SK-N-SH (cell line): ENCODE measurements around the gene ZBTB26. TPM values are rescaled to one million over a fixed set of nuclear protein-coding genes. Genes with fewer than 3 reads are reported as not detected.

Source experiments
- CTCF ChIA-PET: fragments of 300-600, 350-600 bp; formaldehyde crosslinking; extraction: SDS; loops from one replicate; lab custom pipeline; 2021; lab: Yijun Ruan, JAX
- POLR2A ChIA-PET: fragments of 350-600 bp; sonication (Branson Sonifier 250); formaldehyde crosslinking; extraction: SDS; loops from one replicate; lab custom pipeline; 2020; ENCODE audit warnings: antibody characterized with exemption, inconsistent platforms; lab: Yijun Ruan, JAX
- DNase-seq: peaks from one replicate; pipeline ENCODE4 v3.0.0; 2012
- H2AFZ ChIP-seq: fragments of 200-600 bp; sonication (generic); 2 replicates; pipeline ENCODE4 v1.8.1; 2016; ENCODE audit warnings: antibody characterized with exemption, mild to moderate bottlenecking, low read depth
- H3F3A ChIP-seq: fragments of 200-600 bp; sonication (generic); replicated peaks from 2 replicates; pipeline ENCODE3; 2016; ENCODE audit warnings: antibody characterized with exemption, mild to moderate bottlenecking; ENCODE audit not compliant: insufficient read depth
- H3K27ac ChIP-seq, 2 experiments: fragments of 200-500 bp in 1 of 2; fragments of 200-600 bp in 1 of 2; sonication (Bioruptor generic) in 1 of 2; sonication (generic), shearing (Covaris generic) in 1 of 2; 2 replicates each; pipeline versions ENCODE4 v1.5.1 to v1.6.1; 2014 to 2016; ENCODE audit warnings: low read depth in 2 of 2, inconsistent platforms in 1 of 2, low read length in 1 of 2, mild to moderate bottlenecking in 1 of 2, mixed read lengths in 1 of 2
- H3K27me3 ChIP-seq: fragments of 200-600 bp; sonication (generic), shearing (Covaris generic); 2 replicates; pipeline ENCODE4 v1.6.1; 2016; ENCODE audit warnings: mixed run types; ENCODE audit not compliant: insufficient read depth
- H3K36me3 ChIP-seq, 2 experiments: fragments of 200-500 bp in 1 of 2; fragments of 200-600 bp in 1 of 2; sonication (Bioruptor generic) in 1 of 2; sonication (generic) in 1 of 2; replicated peaks in 1 of 2; 2 replicates each; pipeline versions ENCODE3 to v1.5.1; 2014 to 2016; ENCODE audit warnings: low read length in 1 of 2, mild to moderate bottlenecking in 1 of 2; ENCODE audit not compliant: insufficient read depth in 2 of 2, control insufficient read depth in 1 of 2
- H3K4me1 ChIP-seq, 2 experiments: fragments of 200-500 bp in 1 of 2; fragments of 200-600 bp in 1 of 2; sonication (Bioruptor generic) in 1 of 2; sonication (generic), shearing (Covaris generic) in 1 of 2; 2 replicates each; pipeline versions ENCODE4 v1.5.1 to v1.6.1; 2014 to 2016; ENCODE audit warnings: low read depth in 1 of 2, low read length in 1 of 2, mixed run types in 1 of 2; ENCODE audit not compliant: insufficient read depth in 2 of 2, control insufficient read depth in 1 of 2
- H3K4me2 ChIP-seq: fragments of 200-600 bp; sonication (generic), shearing (Covaris generic); 2 replicates; pipeline ENCODE4 v1.6.1; 2017; ENCODE audit warnings: mixed run types
- H3K4me3 ChIP-seq, 2 experiments: fragments of 200-500 bp in 1 of 2; fragments of 200-600 bp in 1 of 2; sonication (Bioruptor generic) in 1 of 2; sonication (generic), shearing (Covaris generic) in 1 of 2; 2 replicates each; pipeline versions ENCODE4 v1.5.1 to v1.8.1; 2014 to 2016; ENCODE audit warnings: low read depth in 2 of 2, inconsistent platforms in 1 of 2, low read length in 1 of 2, mild to moderate bottlenecking in 1 of 2, mixed read lengths in 1 of 2, moderate library complexity in 1 of 2
- H3K79me2 ChIP-seq: fragments of 200-600 bp; sonication (generic); 2 replicates; pipeline ENCODE4 v1.8.1; 2017; ENCODE audit warnings: mild to moderate bottlenecking; ENCODE audit not compliant: insufficient read depth
- H3K9ac ChIP-seq: fragments of 200-600 bp; sonication (generic); 2 replicates; pipeline ENCODE4 v1.6.1; 2017; ENCODE audit warnings: mixed run types
- H3K9me2 ChIP-seq: fragments of 200-600 bp; sonication (generic); 2 replicates; pipeline ENCODE4 v1.6.1; 2017; ENCODE audit warnings: mixed run types
- H3K9me3 ChIP-seq: fragments of 200-600 bp; sonication (generic); 2 replicates; pipeline ENCODE4 v1.6.1; 2017; ENCODE audit warnings: mixed run types, mild to moderate bottlenecking, moderate library complexity
- H4K20me1 ChIP-seq: fragments of 200-600 bp; sonication (generic); 2 replicates; pipeline ENCODE4 v1.6.1; 2017; ENCODE audit warnings: mild to moderate bottlenecking, mixed run types; ENCODE audit not compliant: insufficient read depth
- CHD2 ChIP-seq: fragments of 150-350 bp; IDR thresholded peaks from 2 replicates; pipeline ENCODE4 v1.6.1; 2018; ENCODE audit warnings: low read length; ENCODE audit not compliant: partially characterized antibody
- ELF1 ChIP-seq: IDR thresholded peaks from 2 replicates; pipeline ENCODE4 v1.4.0; 2012
- EP300 ChIP-seq, 2 experiments: IDR thresholded peaks; 2 replicates each; pipeline versions ENCODE4 v1.4.0 to v1.6.1; 2012; ENCODE audit warnings: borderline replicate concordance in 1 of 2, low read depth in 1 of 2, low read length in 1 of 2
- EZH2phosphoT487 ChIP-seq: fragments of 200-600 bp; sonication (generic); IDR thresholded peaks from 2 replicates; pipeline ENCODE4 v1.6.1; 2017; ENCODE audit warnings: low read depth, mixed run types, mild to moderate bottlenecking, antibody characterized with exemption, moderate library complexity, borderline replicate concordance
- FOSL2 ChIP-seq: IDR thresholded peaks from 2 replicates; pipeline ENCODE4 v1.4.0; 2012; ENCODE audit warnings: low read depth, mild to moderate bottlenecking, moderate library complexity, borderline replicate concordance
- FOXM1 ChIP-seq: IDR thresholded peaks from 2 replicates; pipeline ENCODE4 v1.4.0; 2012; ENCODE audit warnings: low read depth, mild to moderate bottlenecking
- GABPA ChIP-seq: IDR thresholded peaks from 2 replicates; pipeline ENCODE4 v1.4.0; 2012; ENCODE audit warnings: low read depth, mild to moderate bottlenecking
- JUND ChIP-seq: IDR thresholded peaks from 2 replicates; pipeline ENCODE4 v1.4.0; 2012
- MEF2A ChIP-seq: IDR thresholded peaks from 2 replicates; pipeline ENCODE4 v1.4.0; 2012; ENCODE audit warnings: low read depth, borderline replicate concordance
- NFIC ChIP-seq: IDR thresholded peaks from 2 replicates; pipeline ENCODE4 v1.4.0; 2012; ENCODE audit warnings: borderline replicate concordance
- POLR2AphosphoS5 ChIP-seq: IDR thresholded peaks from 2 replicates; pipeline ENCODE4 v1.6.1; 2012; ENCODE audit warnings: low read depth, low read length
- RAD21 ChIP-seq: IDR thresholded peaks from 2 replicates; pipeline ENCODE4 v1.6.1; 2012; ENCODE audit warnings: mild to moderate bottlenecking, low read length
- RCOR1 ChIP-seq: fragments of 150-350 bp; IDR thresholded peaks from 2 replicates; pipeline ENCODE4 v1.6.1; 2017; ENCODE audit warnings: antibody characterized with exemption, low read length
- RFX5 ChIP-seq: IDR thresholded peaks from 2 replicates; pipeline ENCODE4 v1.6.1; 2012; ENCODE audit warnings: mild to moderate bottlenecking, improper control_type of control experiment, low read length
- SIN3A ChIP-seq: IDR thresholded peaks from 2 replicates; pipeline ENCODE4 v1.6.1; 2012; ENCODE audit warnings: low read depth, mild to moderate bottlenecking, low read length, moderate library complexity, borderline replicate concordance
- SMC3 ChIP-seq: IDR thresholded peaks from 2 replicates; pipeline ENCODE4 v1.6.1; 2012; ENCODE audit warnings: low read depth, low read length, improper control_type of control experiment
- TAF1 ChIP-seq: IDR thresholded peaks from 2 replicates; pipeline ENCODE4 v1.6.1; 2012; ENCODE audit warnings: low read depth, mild to moderate bottlenecking, low read length, moderate library complexity, borderline replicate concordance
- TCF12 ChIP-seq: IDR thresholded peaks from 2 replicates; pipeline ENCODE4 v1.4.0; 2012
- TEAD4 ChIP-seq: IDR thresholded peaks from 2 replicates; pipeline ENCODE4 v1.4.0; 2012; ENCODE audit warnings: mild to moderate bottlenecking, borderline replicate concordance; ENCODE audit not compliant: insufficient read depth
- YY1 ChIP-seq: IDR thresholded peaks from 2 replicates; pipeline ENCODE4 v1.4.0; 2012; ENCODE audit warnings: low read depth, mild to moderate bottlenecking
- WGBS: methylation state at CpG from one replicate; pipeline ENCODE4 v1.1.6; 2017; ENCODE audit warnings: low lambda C conversion rate; 5-methylcytosine and 5-hydroxymethylcytosine counted together
- polyA plus RNA-seq, 3 experiments: library from polyadenylated mRNA; depleted of rRNA; stranded (reverse); fragments of >200 nt; gene quantifications; 2 replicates each; pipeline ENCODE4 v1.2.3, GENCODE V29; 2012
- TF ChIP-seq, protein P1 (sequence below): IDR thresholded peaks from 2 replicates; pipeline ENCODE4 v1.4.0; 2012; ENCODE audit warnings: low read depth
- TF ChIP-seq, protein P2 (sequence below): IDR thresholded peaks from 2 replicates; pipeline ENCODE4; 2012

The ZBTB26 gene
- polyA plus RNA-seq, 1 of the 3 experiments (the other 2 are of a cell fraction), result 3.9 TPM

DNA sequence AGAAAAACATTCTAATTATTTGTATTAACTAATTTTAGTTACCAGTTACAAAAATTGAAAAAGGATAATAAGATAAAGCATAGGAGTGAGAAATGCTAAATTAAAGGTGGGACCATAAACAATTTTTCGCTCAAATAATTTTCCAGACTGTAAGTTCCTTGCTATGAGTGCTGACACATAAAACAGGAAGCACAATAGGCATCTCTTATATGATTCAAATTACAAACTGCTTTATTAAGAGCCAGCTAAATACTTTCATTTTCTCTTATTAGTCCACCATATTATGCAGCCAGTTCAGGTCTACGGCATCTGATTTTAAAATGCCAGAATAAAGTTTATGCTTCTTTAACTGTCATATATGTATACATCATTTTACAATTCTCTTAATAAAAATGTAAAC lies 30.5 kb downstream of the ZBTB26 start:
- ChIA-PET CTCF (no interaction called here), POLR2A (no interaction called here)
- Histone ChIP-seq H3K9me2 (no peaks in the 10 kb centered on the region), H3K4me3 (peak overlapping the region; percentile 12 to 17; a peak in 3 of 4 replicates), H3K4me2 (peak overlapping the region; percentile 63), H3K9me3 (no peaks in the 10 kb centered on the region), H4K20me1 (peaks cover 26% of the 10 kb centered on the region), H3K27me3 (no peaks in the 10 kb centered on the region), H3K36me3 (peaks cover 13 to 28% of the 10 kb centered on the region in 2 experiments), H3K27ac (peak overlapping the region; percentile 24 to 36; a peak in 3 of 4 replicates), H2AFZ (no peak overlapping the region), H3K79me2 (peaks cover 93% of the 10 kb centered on the region), H3K4me1 (peaks cover 2 to 10% of the 10 kb centered on the region in 2 experiments; a peak in 2 of 4 replicates), H3K9ac (peak overlapping the region; percentile 18; the same call in 1 of the 2 replicates), H3F3A (peaks cover 11% of the 10 kb centered on the region)
- 82% methylated on average over 2 of the region's 2 CpGs for WGBS
- DNase-seq, result no peak
- TF ChIP-seq TAF1 (no peak), GABPA (no peak), FOSL2 (no peak), EZH2phosphoT487 (no peak), ELF1 (no peak), TCF12 (no peak), JUND (no peak), SMC3 (no peak), MEF2A (no peak)
- TF ChIP-seq, protein P1, sequence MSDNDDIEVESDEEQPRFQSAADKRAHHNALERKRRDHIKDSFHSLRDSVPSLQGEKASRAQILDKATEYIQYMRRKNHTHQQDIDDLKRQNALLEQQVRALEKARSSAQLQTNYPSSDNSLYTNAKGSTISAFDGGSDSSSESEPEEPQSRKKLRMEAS, result no peak

DNA sequence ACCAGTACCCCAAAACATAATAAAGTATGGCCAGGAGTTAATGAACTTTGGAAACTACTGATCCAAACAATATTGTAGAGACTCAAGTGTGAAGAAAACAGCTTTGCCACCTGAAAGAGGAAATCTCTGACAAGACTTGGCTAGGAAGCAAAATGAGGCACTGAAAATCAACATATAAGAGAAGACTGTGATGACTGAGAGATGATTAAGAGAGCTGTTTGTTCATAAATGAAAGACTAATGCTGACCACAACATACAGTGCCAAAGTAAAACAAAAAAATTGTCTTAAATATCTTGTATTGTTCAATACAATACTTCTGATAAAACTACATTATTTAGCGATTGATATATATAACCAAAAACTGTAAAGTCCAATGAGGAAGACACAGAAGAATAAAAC lies 33.3 kb downstream of the ZBTB26 start:
- CTCF ChIA-PET, result no interaction called here
- no peak for DNase-seq
- WGBS, result 100% methylated on average over 1 of the region's 1 CpG

DNA sequence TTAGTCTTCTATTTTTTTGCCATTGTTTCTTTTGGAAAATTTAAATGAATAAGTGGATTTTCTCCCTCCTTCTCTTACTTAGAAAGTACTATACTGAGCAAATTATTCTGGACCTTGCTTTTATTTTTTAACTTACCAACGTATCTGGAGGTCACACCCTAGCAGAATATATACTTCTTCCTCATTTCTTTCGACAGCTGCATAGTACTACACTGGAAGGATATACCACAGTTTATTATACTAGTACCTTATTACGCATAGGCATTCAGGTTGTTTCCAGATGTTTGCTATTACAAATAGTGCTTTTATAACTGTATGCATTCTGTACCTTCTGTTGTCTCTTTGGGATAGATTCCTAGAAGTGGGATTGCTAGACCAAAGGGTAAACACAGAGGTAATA lies 42.8 kb downstream of the ZBTB26 start:
- ChIA-PET CTCF (interaction anchor here (1.0 to 1.9 kb wide), 2 partner anchors 15 to 102 kb away, joined by 3 to 4 read pairs; no protein-coding TSS in a partner anchor), POLR2A (no interaction called here)
- Histone ChIP-seq H3K9ac (no peak overlapping the region), H3K9me2 (no peaks in the 10 kb centered on the region), H2AFZ (no peak overlapping the region), H3K27ac (no peak overlapping the region), H3K4me3 (no peak overlapping the region), H3F3A (no peaks in the 10 kb centered on the region), H3K9me3 (no peaks in the 10 kb centered on the region), H3K79me2 (peaks cover 35% of the 10 kb centered on the region), H3K4me1 (no peaks in the 10 kb centered on the region), H3K4me2 (no peak overlapping the region), H3K36me3 (peaks cover 51 to 79% of the 10 kb centered on the region in 2 experiments), H3K27me3 (no peaks in the 10 kb centered on the region), H4K20me1 (no peaks in the 10 kb centered on the region; the same call in 1 of the 2 replicates)
- no peak for TF ChIP-seq NFIC
- TF ChIP-seq, protein P1, result no peak
- no peak for TF ChIP-seq POLR2AphosphoS5
- TF ChIP-seq RAD21, result no peak
- TF ChIP-seq EZH2phosphoT487, result no peak
- TF ChIP-seq FOXM1, result no peak
- TF ChIP-seq, protein P2, sequence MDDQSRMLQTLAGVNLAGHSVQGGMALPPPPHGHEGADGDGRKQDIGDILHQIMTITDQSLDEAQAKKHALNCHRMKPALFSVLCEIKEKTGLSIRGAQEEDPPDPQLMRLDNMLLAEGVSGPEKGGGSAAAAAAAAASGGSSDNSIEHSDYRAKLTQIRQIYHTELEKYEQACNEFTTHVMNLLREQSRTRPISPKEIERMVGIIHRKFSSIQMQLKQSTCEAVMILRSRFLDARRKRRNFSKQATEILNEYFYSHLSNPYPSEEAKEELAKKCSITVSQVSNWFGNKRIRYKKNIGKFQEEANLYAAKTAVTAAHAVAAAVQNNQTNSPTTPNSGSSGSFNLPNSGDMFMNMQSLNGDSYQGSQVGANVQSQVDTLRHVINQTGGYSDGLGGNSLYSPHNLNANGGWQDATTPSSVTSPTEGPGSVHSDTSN, result no peak
- TF ChIP-seq SIN3A, result no peak
- TF ChIP-seq RFX5, result no peak
- no peak for TF ChIP-seq ELF1
- no peak for TF ChIP-seq TEAD4
- no peak for TF ChIP-seq EP300 (IDR thresholded peaks at IDR 0.05; ENCODE audit: borderline replicate concordance in 1 of 2, low read depth in 1 of 2, low read length in 1 of 2)
- TF ChIP-seq GABPA, result no peak
- TF ChIP-seq YY1, result no peak
- no peak for TF ChIP-seq RCOR1
- WGBS, result 63% methylated on average over 3 of the region's 3 CpGs
- DNase-seq, result no peak

More for the DNA sequence above, 33.3 kb downstream of the ZBTB26 start:
- Histone ChIP-seq H3K4me3 (no peak overlapping the region), H3K36me3 (peaks cover 22 to 51% of the 10 kb centered on the region in 2 experiments), H3K4me1 (peaks cover 2 to 10% of the 10 kb centered on the region in 2 experiments; a peak in 2 of 4 replicates), H3K79me2 (peaks cover 100% of the 10 kb centered on the region), H3K27ac (peak overlapping the region in 1 of 2 experiments; percentile 2; a peak in 1 of 4 replicates), H4K20me1 (peaks cover 26% of the 10 kb centered on the region), H3K9me2 (no peaks in the 10 kb centered on the region), H3F3A (peaks cover 6% of the 10 kb centered on the region), H3K9me3 (no peaks in the 10 kb centered on the region), H2AFZ (no peak overlapping the region), H3K27me3 (no peaks in the 10 kb centered on the region), H3K4me2 (0 out of 2 replicates have a peak overlapping the region, but pooled peaks have one; percentile 1), H3K9ac (no peak overlapping the region)
- POLR2A ChIA-PET, result interaction anchor here (0.7 kb wide), 1 partner anchor 8 kb away, joined by 4 read pairs; no protein-coding TSS in a partner anchor
- TF ChIP-seq, protein P1, result no peak
- no peak for TF ChIP-seq CHD2
- TF ChIP-seq RCOR1, result no peak
- TF ChIP-seq SIN3A, result no peak
